COLO829 (cell line): Measurements from ENCODE around the gene PDXK.

Source experiments
- DNase-seq: peaks from one replicate; pipeline ENCODE4 v3.0.0; 2012; ENCODE audit warnings: low spot score

PDXK gene

GRCh38 chr21:43723648-43724047 is 4.7 kb downstream of the PDXK start:
- DNase-seq: no peak

DNA sequence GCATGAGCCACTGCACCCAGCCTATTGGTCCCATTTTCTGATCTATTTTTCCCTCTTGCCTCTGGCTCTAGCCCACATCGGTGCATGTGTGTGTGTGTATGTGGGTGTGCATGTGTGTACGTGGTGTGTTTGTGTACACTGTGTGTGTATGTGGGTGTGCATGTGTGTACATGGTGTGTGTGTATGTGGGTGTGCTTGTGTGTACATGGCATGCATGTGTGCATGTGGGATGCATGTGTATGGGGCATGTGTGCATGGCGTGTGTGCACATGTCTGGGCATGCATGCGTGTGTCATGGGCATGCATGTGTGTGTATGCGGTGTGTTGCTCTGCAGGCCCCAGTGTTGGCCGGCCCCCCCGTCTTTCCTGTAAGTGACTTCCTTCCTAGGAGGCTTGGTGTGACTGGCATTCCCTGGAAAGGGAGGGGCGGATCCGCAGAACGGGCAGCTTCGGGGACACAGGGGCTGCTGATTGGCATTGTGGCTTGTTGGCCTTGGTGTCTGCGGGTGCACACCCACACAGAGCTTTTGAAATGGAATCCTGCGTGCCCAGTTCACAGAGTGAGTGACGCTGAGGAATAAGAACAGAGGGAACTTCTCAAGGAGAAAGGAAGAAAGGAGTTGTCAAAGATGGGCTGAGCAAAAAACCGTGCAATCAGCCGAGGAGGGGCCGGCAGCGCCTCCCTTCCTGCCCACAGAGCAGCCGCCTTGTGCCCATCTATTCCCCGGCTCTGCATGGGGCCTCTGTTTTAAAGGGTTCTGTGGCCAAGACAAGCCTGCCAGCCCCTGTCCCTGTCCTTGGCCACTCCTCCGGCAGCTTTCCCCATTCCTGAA is 8.0 kb downstream of the PDXK start:
- no peak for DNase-seq

GRCh38 chr21:43727519-43728153 is 8.7 kb downstream of the PDXK start:
- DNase-seq: no peak

DNA sequence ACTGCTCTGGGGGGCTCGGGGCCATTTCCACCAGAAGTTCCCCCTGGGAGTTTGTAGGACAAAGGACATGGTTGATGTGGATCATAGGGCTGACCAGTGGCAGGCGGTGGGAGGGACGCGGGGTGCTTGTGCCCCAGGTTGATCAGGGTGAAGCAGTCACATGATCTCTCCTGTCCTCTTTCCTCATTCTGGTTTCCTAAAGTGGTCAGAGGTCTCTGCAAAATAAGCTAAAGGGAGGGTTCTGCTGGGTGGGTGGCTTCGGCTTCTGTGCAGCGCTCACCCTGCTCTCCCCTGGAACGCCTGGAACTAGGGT is 9.2 kb downstream of the PDXK start:
- DNase-seq: no peak

DNA sequence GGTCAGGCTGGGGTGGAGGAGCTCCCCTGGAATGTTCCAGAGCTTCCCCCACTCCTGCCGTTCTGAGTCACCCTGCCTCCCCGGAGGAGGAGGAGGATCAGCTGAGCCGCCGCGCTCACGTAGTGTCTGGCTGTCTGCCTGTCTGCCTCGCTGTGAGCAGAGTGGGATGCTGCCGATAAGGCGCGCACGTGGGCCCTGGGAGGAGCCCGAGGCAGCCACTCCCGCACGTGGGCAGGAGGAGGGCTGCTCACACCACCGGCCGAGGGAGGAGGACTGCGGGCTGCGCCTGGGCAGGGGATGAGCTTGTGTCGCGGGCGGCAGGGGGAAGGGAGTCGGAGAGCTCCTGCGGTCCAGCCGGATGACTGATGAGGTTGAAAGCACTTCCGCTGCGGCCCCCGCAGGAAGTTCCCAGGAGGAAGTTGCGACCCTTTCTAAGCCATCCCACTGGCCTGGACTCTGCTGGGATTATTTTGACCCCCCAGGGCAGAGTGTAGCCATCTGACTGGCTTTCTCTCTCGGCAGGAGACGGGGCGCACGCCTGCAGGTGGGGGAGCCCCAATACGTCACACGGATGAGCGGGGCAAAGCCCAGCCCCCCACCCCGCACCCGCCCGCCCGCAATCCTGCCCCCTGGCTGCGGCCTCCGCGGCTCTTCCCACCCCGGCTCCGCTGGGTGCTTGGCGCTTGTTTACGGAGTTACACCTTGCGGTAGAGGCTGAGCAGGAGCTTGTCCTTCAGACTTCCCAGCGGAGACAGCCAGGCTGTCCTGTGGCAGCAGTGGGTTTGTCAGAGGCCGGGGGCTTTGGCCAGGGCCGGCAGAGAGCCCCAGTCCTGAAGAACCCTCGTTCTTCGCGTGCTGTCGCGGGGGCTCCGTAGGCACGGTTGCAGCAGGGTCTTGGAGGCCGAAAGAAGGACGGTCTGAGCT is 9.8 kb downstream of the PDXK start:
- DNase-seq: peak; percentile 90

GRCh38 chr21:43731476-43731875 is 12.5 kb downstream of the PDXK start:
- DNase-seq: no peak

GRCh38 chr21:43731891-43732711 is 13.2 kb downstream of the PDXK start:
- DNase-seq: no peak

- DNase-seq: no peak
Observed at GRCh38 chr21:43733060-43733459, 14.1 kb downstream of the PDXK start.

GRCh38 chr21:43733529-43734071 is 14.7 kb downstream of the PDXK start:
- no peak for DNase-seq

DNA sequence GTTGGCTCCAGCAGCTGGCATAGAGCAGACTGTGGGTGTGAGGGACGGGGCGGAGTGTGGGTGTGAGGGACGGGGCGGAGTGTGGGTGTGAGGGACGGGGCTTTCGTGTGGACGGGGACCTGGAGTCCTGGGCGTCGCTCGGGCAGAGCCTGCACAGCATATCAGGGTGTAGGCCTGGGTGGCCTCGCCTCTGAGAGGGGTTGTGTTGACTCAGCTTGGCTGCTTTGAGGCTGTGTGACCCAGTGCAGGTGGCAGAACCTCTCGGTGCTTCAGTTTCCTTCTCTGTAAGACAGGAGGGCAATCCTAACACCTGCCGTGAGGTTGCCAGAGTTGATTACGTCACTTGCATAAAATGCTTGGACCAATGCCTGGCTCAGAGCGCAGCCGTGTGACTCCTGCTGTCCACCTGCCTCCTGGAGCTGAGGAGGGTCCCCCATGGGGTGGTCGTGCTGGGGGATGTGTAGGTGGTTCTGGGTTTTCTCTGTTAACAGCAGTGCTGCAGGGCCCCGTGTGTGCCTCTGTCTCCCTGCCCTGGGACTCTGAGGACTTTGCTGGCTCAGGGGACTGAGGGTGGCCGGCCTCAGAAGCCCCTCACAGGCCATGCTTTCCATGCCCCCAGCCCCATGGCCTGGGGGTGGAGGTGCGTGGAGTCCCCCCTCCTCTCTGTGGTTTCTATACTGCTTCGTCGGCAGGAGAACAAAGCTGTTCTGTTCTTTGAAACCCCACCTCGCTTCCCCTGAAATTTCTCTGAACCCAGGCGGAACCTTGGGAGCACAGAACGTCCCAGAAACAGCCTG is 15.4 kb downstream of the PDXK start:
- DNase-seq: no peak

GRCh38 chr21:43734928-43735229 is 15.9 kb downstream of the PDXK start:
- DNase-seq: peak; percentile 30

GRCh38 chr21:43735236-43736091 is 16.5 kb downstream of the PDXK start:
- DNase-seq: no peak

- peak; percentile 31 for DNase-seq
Observed at GRCh38 chr21:43736224-43736883, 17.4 kb downstream of the PDXK start.

GRCh38 chr21:43737158-43737950 is 18.4 kb downstream of the PDXK start:
- DNase-seq: no peak

- DNase-seq: no peak
Observed at GRCh38 chr21:43739621-43740435, 20.9 kb downstream of the PDXK start.

DNA sequence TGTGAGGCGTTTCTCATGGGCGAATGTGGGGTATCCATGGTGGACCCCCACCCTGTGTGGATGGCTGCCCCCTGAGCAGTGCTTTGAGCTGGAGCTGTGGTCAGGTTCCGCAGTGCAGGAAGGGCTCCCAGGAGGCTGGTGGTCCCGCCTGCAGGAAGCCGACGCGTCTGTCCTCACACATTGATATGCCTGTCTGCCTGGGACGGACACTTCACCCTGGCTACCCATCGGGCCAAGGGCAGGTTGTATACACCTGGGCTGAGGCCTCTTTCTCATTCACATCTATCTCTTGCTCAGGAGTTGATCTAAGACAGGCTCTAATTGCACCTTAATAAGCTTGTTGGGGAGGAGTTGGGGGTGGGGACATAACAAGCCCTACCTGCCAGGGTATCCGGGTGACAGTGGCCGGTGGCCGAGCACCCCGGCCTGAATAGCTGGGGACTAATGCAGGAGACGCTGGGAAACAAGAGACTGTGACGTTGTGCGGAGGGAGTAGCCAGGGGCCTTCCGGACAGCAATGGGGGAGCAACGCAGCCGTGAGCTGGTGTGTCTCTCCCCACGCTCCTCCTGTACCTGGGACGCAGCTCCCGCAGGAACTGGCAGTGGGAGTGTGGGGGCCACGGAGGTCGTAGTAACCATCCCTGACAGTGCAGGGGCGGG is 21.7 kb downstream of the PDXK start:
- DNase-seq: no peak

- DNase-seq: no peak
Observed at GRCh38 chr21:43741423-43742096, 22.6 kb downstream of the PDXK start.
